Hepatocyte (in vitro differentiated cells): ENCODE results near the gene CRYBG3.

Source experiments
- CTCF ChIP-seq: fragments of 200-600 bp; sonication (generic); IDR thresholded peaks from 2 replicates; pipeline ENCODE4 v1.5.1; 2016; ENCODE audit warnings: antibody characterized with exemption, mild to moderate bottlenecking; ENCODE audit not compliant: poor library complexity
- EZH2 ChIP-seq: fragments of 200-600 bp; sonication (generic); IDR thresholded peaks from 2 replicates; pipeline ENCODE4 v1.6.1; 2016; ENCODE audit warnings: antibody characterized with exemption, mild to moderate bottlenecking, borderline replicate concordance
- EZH2phosphoT487 ChIP-seq: fragments of 200-600 bp; sonication (generic); IDR thresholded peaks from one replicate; pipeline ENCODE4 v1.6.1; 2018; ENCODE audit warnings: antibody characterized with exemption, mild to moderate bottlenecking, low read depth, moderate library complexity; ENCODE audit not compliant: unreplicated experiment, severe bottlenecking

GRCh38 chr3:97970956-97971620 is 149.3 kb downstream of the CRYBG3 start:
- TF ChIP-seq CTCF (no peak), EZH2phosphoT487 (no peak), EZH2 (no peak)
